ENCODE data around the gene TRIM62.

Gene TRIM62

GRCh38 chr1:33098371-33098770 is 83.5 kb downstream of the TRIM62 start:
- DNase-seq (ENCODE audit: low read depth in 2 of 2), result no peak

DNA sequence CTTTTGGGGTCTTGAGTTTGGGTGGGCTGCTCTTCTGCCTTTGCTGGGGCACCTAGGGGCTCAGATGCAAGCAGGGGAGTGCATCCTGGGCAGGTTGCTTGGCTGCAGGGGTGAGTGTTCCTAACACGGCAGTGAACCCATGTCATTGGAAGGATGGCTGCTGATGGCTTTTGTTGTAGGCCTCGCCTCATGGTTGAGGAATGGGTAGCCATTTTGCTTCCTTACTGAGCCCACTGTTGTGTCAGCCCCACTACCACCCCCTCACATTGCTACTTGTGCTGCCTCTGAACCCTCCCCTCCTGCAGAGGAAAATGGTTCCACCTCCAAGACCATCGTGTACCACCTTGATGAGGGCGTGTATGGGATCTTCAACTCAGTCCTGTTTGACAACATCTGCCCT is 84.1 kb downstream of the TRIM62 start:
- DNase-seq (ENCODE audit: low read depth in 2 of 2), result no peak

DNA sequence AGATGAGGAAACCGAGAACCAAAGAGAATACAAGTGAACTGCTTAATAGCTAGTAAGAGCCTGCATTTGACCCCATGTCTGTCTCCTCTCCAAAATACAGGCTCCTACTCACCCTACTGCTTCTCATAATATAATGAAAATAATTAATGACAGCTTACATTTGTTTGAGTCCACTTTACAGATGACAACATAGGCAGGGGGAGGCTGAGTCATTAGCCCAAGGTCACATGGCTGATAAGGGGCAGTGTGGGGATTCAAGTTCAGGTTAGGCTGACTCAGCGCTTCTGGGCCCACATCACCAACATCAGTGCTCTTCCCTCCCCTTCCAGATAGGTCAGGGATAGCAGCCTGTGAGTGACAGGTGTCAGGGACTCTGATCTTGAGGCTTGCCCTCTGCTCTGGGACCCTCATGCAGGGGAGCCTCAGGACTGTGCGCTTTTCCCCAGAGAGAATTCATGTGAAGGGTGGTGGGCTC is 84.7 kb downstream of the TRIM62 start:
- DNase-seq (ENCODE audit: low read depth in 2 of 2), result no peak

- no peak for DNase-seq (ENCODE audit: low read depth in 2 of 2)
These were observed 85.4 kb downstream of the TRIM62 start for GRCh38 chr1:33096363-33097005.
